SK-N-SH treated with all-trans-retinoic acid at 6 μM for 48 hours (cell line): Measurements from ENCODE around the gene CRIP2.

Experiments used
- ATAC-seq: fragments of 200-7000 bp; cut with Tn5 transposase; 3 replicates; pipeline ENCODE4 v1.9.1; 2020; ENCODE audit warnings: mild to moderate bottlenecking, moderate library complexity
- ARNTL ChIP-seq: fragments of 450-650 bp; formaldehyde crosslinking; IDR thresholded peaks from 2 replicates; pipeline ENCODE4 v1.5.0; 2020; ENCODE audit warnings: low read depth, mild to moderate bottlenecking, moderate library complexity, borderline replicate concordance
- BACH2 ChIP-seq: fragments of 250-450 bp; sonication (Bioruptor Pico); IDR thresholded peaks from 2 replicates; pipeline ENCODE4 v1.9.0; 2021; ENCODE audit warnings: mild to moderate bottlenecking, borderline replicate concordance
- CSDC2 ChIP-seq: fragments of 250-450 bp; sonication (Bioruptor Pico); IDR thresholded peaks from 2 replicates; pipeline ENCODE4 v1.5.0; 2020; ENCODE audit warnings: mild to moderate bottlenecking, moderate library complexity
- ESRRG ChIP-seq: fragments of 250-450 bp; sonication (Bioruptor Pico); IDR thresholded peaks from 2 replicates; pipeline ENCODE4 v1.6.1; 2021; ENCODE audit warnings: mild to moderate bottlenecking
- PPARA ChIP-seq: fragments of 250-450 bp; sonication (Bioruptor Pico); IDR thresholded peaks from 2 replicates; pipeline ENCODE4 v1.5.0; 2020; ENCODE audit warnings: mild to moderate bottlenecking, borderline replicate concordance
- RARB ChIP-seq: fragments of 250-450 bp; sonication (Bioruptor Pico); IDR thresholded peaks from 2 replicates; pipeline ENCODE4 v1.8.0; 2021; ENCODE audit warnings: mild to moderate bottlenecking, moderate library complexity
- SNAI2 ChIP-seq: fragments of 250-450 bp; sonication (Bioruptor Pico); IDR thresholded peaks from 2 replicates; pipeline ENCODE4 v1.5.0; 2020; ENCODE audit warnings: mild to moderate bottlenecking, moderate library complexity
- TCF4 ChIP-seq: fragments of 250-450 bp; sonication (Bioruptor Pico); IDR thresholded peaks from 2 replicates; pipeline ENCODE4 v1.8.0; 2021; ENCODE audit warnings: mild to moderate bottlenecking, moderate library complexity, borderline replicate concordance
- TOX ChIP-seq: fragments of 250-450 bp; sonication (Bioruptor Pico); IDR thresholded peaks from 2 replicates; pipeline ENCODE4 v1.8.0; 2021; ENCODE audit warnings: mild to moderate bottlenecking, moderate library complexity, borderline replicate concordance
- ZFP3 ChIP-seq: fragments of 250-450 bp; sonication (Bioruptor Pico); IDR thresholded peaks from 2 replicates; pipeline ENCODE4 v1.5.0; 2020; ENCODE audit warnings: mild to moderate bottlenecking, moderate library complexity
- ZFP30 ChIP-seq: fragments of 450-650 bp; formaldehyde crosslinking; IDR thresholded peaks from 2 replicates; pipeline ENCODE4 v1.5.0; 2022; ENCODE audit warnings: mild to moderate bottlenecking, moderate library complexity
- ZNF565 ChIP-seq: fragments of 450-650 bp; formaldehyde crosslinking; conservative IDR thresholded peaks from 2 replicates; pipeline ENCODE4 v1.5.0; 2020; ENCODE audit warnings: low read depth, mild to moderate bottlenecking, moderate library complexity
- ZNF70 ChIP-seq: fragments of 450-650 bp; formaldehyde crosslinking; IDR thresholded peaks from 2 replicates; pipeline ENCODE4 v1.5.0; 2020; ENCODE audit warnings: mild to moderate bottlenecking, moderate library complexity
- TF ChIP-seq, protein P1 (sequence below): fragments of 250-450 bp; sonication (Bioruptor Pico); IDR thresholded peaks from 2 replicates; pipeline ENCODE4 v1.5.0; 2020; ENCODE audit warnings: mild to moderate bottlenecking, moderate library complexity
- TF ChIP-seq, protein P2 (sequence below): fragments of 250-450 bp; sonication (Bioruptor Pico); IDR thresholded peaks from 2 replicates; pipeline ENCODE4 v1.5.1; 2020; ENCODE audit warnings: low read depth, mild to moderate bottlenecking, moderate library complexity
- TF ChIP-seq, protein P3 (sequence below): fragments of 250-450 bp; sonication (Bioruptor Pico); IDR thresholded peaks from 2 replicates; pipeline ENCODE4 v1.5.1; 2021; ENCODE audit warnings: mild to moderate bottlenecking, moderate library complexity
- TF ChIP-seq, protein P4 (sequence below): fragments of 250-450 bp; sonication (Bioruptor Pico); IDR thresholded peaks from 2 replicates; pipeline ENCODE4 v1.8.0; 2021; ENCODE audit warnings: low read depth, mild to moderate bottlenecking, moderate library complexity, borderline replicate concordance
- TF ChIP-seq, protein P5 (sequence below): fragments of 250-450 bp; sonication (Bioruptor Pico); IDR thresholded peaks from 2 replicates; pipeline ENCODE4 v1.8.0; 2020; ENCODE audit warnings: mild to moderate bottlenecking, moderate library complexity, borderline replicate concordance

CRIP2 gene

DNA sequence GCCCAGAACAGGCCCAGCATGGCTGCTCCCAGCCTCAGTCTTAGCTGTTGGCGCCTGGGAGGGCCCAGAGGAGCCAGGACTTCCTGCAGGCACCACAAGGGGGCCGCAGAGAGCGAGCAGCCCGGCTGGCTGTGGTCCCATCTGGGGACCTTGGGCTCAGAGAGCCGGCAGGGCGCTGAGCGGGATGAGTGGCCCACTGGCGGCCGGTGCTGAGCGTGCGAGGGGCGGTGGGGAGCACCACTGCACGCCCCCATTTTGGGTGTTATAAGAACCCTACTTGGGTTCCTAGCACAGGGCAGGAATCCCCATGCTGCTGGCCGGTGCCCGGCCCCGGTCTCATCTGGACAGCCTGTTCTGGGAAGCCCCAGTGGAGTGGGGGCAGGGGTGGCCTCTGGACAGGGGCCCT lies 25.9 kb upstream of the CRIP2 start:
- peak; percentile 94 for ATAC-seq
- no peak for TF ChIP-seq ZNF70 (CRISPR knock-in tag)
- TF ChIP-seq, protein P1, sequence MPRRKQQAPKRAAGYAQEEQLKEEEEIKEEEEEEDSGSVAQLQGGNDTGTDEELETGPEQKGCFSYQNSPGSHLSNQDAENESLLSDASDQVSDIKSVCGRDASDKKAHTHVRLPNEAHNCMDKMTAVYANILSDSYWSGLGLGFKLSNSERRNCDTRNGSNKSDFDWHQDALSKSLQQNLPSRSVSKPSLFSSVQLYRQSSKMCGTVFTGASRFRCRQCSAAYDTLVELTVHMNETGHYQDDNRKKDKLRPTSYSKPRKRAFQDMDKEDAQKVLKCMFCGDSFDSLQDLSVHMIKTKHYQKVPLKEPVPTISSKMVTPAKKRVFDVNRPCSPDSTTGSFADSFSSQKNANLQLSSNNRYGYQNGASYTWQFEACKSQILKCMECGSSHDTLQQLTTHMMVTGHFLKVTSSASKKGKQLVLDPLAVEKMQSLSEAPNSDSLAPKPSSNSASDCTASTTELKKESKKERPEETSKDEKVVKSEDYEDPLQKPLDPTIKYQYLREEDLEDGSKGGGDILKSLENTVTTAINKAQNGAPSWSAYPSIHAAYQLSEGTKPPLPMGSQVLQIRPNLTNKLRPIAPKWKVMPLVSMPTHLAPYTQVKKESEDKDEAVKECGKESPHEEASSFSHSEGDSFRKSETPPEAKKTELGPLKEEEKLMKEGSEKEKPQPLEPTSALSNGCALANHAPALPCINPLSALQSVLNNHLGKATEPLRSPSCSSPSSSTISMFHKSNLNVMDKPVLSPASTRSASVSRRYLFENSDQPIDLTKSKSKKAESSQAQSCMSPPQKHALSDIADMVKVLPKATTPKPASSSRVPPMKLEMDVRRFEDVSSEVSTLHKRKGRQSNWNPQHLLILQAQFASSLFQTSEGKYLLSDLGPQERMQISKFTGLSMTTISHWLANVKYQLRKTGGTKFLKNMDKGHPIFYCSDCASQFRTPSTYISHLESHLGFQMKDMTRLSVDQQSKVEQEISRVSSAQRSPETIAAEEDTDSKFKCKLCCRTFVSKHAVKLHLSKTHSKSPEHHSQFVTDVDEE (CRISPR knock-in tag): no peak
- no peak for TF ChIP-seq ESRRG
- TF ChIP-seq TOX: no peak
- no peak for TF ChIP-seq SNAI2 (CRISPR knock-in tag)
- TF ChIP-seq, protein P2, sequence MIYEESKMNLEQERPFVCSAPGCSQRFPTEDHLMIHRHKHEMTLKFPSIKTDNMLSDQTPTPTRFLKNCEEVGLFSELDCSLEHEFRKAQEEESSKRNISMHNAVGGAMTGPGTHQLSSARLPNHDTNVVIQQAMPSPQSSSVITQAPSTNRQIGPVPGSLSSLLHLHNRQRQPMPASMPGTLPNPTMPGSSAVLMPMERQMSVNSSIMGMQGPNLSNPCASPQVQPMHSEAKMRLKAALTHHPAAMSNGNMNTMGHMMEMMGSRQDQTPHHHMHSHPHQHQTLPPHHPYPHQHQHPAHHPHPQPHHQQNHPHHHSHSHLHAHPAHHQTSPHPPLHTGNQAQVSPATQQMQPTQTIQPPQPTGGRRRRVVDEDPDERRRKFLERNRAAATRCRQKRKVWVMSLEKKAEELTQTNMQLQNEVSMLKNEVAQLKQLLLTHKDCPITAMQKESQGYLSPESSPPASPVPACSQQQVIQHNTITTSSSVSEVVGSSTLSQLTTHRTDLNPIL: no peak
- TF ChIP-seq PPARA: no peak

DNA sequence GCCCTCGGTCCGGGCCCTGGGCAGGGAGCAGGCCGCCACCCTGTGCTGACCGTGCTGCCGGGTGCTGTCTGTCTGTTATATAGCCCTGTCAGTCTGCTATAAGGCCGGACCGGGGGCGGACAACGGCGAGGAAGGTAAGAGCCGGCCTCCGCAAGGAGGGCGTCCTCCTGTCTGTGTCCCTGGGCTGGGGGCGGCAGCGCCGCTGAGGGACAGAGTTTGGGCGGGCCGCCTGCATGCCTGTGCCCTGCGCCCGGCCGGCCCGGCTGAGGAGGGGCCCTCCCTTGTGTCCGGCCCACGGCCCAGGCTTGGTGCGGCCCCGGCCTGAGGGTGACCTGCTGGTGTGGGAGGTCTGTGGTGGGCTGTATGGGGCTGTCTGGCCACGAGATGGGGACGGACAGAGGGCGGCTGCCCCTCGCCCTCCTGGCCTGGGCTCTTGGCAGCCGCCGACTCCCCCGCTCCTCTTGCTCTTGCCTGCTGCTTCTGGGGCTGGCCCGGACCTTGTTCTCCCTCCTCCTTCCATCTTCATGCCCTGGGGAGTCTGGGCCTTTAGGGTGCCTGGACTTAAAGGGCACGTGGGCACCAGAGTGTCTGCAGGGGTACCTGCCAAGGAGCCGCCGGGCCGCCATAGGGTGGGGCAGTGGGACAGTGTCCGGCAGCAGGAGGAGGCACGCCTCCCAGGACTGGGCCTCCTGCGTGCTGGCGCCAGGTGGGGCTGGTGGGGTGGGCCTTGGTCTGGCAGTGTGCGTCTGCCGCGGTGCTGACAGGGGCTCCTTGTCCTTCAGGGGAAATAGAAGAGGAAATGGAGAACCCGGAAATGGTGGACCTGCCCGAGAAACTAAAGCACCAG lies 25.1 kb upstream of the CRIP2 start:
- TF ChIP-seq, protein P3, sequence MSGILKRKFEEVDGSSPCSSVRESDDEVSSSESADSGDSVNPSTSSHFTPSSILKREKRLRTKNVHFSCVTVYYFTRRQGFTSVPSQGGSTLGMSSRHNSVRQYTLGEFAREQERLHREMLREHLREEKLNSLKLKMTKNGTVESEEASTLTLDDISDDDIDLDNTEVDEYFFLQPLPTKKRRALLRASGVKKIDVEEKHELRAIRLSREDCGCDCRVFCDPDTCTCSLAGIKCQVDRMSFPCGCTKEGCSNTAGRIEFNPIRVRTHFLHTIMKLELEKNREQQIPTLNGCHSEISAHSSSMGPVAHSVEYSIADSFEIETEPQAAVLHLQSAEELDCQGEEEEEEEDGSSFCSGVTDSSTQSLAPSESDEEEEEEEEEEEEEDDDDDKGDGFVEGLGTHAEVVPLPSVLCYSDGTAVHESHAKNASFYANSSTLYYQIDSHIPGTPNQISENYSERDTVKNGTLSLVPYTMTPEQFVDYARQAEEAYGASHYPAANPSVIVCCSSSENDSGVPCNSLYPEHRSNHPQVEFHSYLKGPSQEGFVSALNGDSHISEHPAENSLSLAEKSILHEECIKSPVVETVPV: no peak
- TF ChIP-seq CSDC2 (CRISPR knock-in tag) (no peak), BACH2 (CRISPR knock-in tag) (no peak), ARNTL (CRISPR knock-in tag) (no peak), TCF4 (CRISPR knock-in tag) (no peak), ZNF70 (CRISPR knock-in tag) (no peak), TOX (no peak), ESRRG (no peak), ZFP3 (CRISPR knock-in tag) (no peak), RARB (CRISPR knock-in tag) (no peak), SNAI2 (CRISPR knock-in tag) (no peak), ZNF565 (CRISPR knock-in tag) (no peak), ZFP30 (CRISPR knock-in tag) (no peak)
- TF ChIP-seq, protein P4, sequence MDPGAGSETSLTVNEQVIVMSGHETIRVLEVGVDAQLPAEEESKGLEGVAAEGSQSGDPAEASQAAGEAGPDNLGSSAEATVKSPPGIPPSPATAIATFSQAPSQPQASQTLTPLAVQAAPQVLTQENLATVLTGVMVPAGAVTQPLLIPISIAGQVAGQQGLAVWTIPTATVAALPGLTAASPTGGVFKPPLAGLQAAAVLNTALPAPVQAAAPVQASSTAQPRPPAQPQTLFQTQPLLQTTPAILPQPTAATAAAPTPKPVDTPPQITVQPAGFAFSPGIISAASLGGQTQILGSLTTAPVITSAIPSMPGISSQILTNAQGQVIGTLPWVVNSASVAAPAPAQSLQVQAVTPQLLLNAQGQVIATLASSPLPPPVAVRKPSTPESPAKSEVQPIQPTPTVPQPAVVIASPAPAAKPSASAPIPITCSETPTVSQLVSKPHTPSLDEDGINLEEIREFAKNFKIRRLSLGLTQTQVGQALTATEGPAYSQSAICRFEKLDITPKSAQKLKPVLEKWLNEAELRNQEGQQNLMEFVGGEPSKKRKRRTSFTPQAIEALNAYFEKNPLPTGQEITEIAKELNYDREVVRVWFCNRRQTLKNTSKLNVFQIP (CRISPR knock-in tag): no peak
- TF ChIP-seq, protein P5, sequence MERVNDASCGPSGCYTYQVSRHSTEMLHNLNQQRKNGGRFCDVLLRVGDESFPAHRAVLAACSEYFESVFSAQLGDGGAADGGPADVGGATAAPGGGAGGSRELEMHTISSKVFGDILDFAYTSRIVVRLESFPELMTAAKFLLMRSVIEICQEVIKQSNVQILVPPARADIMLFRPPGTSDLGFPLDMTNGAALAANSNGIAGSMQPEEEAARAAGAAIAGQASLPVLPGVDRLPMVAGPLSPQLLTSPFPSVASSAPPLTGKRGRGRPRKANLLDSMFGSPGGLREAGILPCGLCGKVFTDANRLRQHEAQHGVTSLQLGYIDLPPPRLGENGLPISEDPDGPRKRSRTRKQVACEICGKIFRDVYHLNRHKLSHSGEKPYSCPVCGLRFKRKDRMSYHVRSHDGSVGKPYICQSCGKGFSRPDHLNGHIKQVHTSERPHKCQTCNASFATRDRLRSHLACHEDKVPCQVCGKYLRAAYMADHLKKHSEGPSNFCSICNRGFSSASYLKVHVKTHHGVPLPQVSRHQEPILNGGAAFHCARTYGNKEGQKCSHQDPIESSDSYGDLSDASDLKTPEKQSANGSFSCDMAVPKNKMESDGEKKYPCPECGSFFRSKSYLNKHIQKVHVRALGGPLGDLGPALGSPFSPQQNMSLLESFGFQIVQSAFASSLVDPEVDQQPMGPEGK: no peak
- TF ChIP-seq, protein P1 (CRISPR knock-in tag): no peak
- no peak for ATAC-seq
